Epithelial cell of proximal tubule (primary cell): ENCODE results near the gene NXN. TPM values are rescaled to one million over a fixed set of nuclear protein-coding genes. Genes with fewer than 3 reads are reported as not detected.
"Not testable (repeated sequence)": the region's sequence is repeated elsewhere in the genome, so short reads cannot be mapped to it uniquely, and the experiment has no call there.

ENCODE experiments used
- DNase-seq: peaks from one replicate; pipeline ENCODE4 v3.0.0-alpha.2; 2011; ENCODE audit warnings: low read depth
- H3K4me3 ChIP-seq: 2 replicates; pipeline ENCODE4 v1.5.1; 2011; ENCODE audit warnings: low read depth, mild to moderate bottlenecking, low read length
- CTCF ChIP-seq: conservative IDR thresholded peaks from 2 replicates; pipeline ENCODE4 v1.5.1; 2012; ENCODE audit warnings: low read depth, mild to moderate bottlenecking, low read length
- total RNA-seq: library from RNA; depleted of rRNA; stranded (reverse); fragments of >200 nt; gene quantifications from 2 replicates; pipeline ENCODE4 v1.2.3, GENCODE V29; 2015

Gene NXN
- total RNA-seq, 1 donor from 2014 or later, result 31.1 TPM

DNA sequence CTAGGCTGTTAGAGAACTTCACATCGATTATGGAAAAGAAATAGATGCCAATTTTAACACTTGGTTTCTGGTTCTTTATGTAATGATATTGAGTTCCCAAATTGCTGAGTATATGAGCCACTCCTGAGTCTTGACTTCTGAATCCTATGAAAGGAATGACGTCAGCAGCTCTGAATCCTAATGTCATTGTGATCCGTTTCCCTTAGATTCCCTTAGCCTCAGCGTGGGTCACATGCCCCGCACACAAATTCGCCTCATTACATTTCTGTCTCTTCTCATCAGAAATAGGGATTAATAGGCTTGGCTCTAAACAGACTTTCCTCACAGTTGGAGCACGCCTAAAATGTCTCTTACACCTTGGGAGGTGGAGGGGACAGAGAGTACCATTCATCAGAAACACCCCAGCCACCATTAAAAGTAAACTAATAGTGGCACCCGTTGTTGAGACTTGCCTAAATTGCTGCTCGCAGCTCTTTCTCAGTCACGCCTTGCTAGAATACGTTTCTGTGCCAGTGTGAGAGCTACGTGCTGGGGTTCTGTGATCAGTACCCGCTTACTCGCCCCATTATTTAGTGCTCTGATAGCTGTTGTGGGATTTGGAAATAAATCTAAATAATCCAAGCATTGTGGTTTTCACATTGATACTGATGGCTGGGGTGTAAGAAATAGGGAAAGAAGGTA, 190.3 kb downstream of the NXN start:
- no peak overlapping the region for H3K4me3 ChIP-seq
- TF ChIP-seq CTCF, result no peak
- no peak for DNase-seq

DNA sequence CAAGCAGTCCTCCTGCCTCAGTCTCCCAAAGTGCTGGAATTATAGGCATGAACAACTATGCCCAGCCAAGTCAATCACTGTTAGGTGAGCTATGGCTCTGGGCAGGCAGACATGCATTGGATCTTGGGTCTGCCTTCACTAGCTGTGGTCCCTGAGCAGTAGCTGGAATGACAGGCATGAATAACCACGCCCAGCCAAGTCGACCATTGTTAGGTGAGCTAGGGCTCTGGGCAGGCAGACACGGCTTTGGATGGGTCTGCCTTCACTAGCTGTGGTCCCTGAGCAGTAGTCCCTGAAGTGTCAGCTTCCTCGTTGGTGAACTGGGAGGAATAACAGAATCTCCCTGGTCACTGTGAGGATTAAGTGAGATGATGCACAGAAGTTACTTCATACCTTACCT, 191.0 kb downstream of the NXN start:
- no peak for DNase-seq
- TF ChIP-seq CTCF, result no peak
- no peak overlapping the region for H3K4me3 ChIP-seq

- DNase-seq, result no peak
- H3K4me3 ChIP-seq, result no peak overlapping the region
- no peak for TF ChIP-seq CTCF
Observed at GRCh38 chr17:787641-788221, 191.8 kb downstream of the NXN start.

DNA sequence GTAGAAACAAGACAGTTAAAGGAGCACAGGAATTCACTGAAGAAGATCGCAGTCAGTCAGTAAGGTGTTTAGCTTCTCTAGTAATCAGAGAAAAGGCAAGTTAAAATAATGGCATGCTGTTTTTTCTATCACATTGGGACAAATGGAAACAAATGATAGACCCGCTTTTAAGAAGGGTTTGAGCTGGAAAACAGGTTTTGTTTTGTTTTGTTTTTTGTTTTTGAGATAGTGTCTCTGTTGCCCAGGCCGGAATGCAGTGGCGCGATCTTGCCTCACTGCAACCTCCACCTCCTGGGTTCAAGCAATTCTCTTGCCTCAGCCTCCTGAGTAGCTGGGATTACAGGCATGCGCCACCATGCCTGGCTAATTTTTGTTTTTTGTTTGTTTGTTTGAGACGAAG, 193.7 kb downstream of the NXN start:
- not testable (repeated sequence) for H3K4me3 ChIP-seq, DNase-seq

GRCh38 chr17:784143-784542, 195.4 kb downstream of the NXN start:
- no peak for DNase-seq
- H3K4me3 ChIP-seq, result no peak overlapping the region
- TF ChIP-seq CTCF, result no peak

DNA sequence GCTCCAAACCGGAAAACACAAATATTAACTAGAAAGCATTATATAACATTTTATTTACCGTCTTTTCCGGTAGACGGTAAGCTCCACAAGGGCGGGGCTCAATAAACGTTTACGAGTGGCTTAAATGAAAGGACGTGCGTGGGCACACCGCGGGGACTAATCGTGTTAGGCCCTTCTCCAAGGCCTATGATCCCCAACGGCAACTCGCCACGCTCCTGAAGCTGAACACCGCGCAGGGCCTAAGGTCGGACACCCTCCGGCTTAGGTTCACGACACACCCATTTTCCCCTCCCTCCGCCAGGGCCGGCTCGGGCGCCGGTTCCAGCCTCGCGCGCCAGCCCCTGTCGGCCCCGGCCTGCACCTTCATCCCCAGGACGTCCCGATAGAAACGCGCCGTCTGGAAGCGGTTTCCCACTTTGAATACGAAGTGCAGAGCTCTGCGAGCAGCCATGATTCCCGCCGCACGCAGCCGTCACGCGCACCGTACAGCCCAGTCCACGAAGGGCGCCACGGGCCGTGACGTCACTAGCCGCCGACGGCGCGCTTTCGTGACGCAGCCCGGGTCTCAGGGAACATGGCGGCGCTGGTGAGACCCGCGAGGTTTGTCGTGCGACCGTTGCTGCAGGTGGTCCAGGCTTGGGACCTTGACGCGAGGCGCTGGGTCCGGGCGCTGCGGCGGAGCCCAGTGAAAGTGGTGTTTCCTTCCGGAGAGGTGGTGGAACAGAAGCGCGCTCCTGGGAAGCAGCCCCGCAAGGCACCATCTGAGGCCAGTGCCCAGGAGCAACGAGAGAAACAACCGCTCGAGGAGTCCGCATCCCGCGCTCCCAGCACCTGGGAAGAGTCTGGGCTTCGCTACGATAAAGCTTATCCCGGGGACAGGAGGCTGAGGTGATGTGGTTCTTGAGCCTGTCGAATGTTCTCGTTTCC, 197.5 kb downstream of the NXN start, which contains the start of the genes GLOD4 and MRM3:
Gene GLOD4 (minus strand): TSS at position 476 of the 927 bp plus-strand sequence. CDS start 25 bp downstream, at position 451.
Gene MRM3 (plus strand): TSS at position 549 of the 927 bp plus-strand sequence. CDS start 26 bp downstream, at position 575.
- TF ChIP-seq CTCF, result no peak
- peak within 1 kb of the TSS; percentile 93 for H3K4me3 ChIP-seq
- no peak for DNase-seq

- DNase-seq, result no peak
- no peak overlapping the region for H3K4me3 ChIP-seq
- TF ChIP-seq CTCF, result no peak
Observed at GRCh38 chr17:778096-778495, 201.5 kb downstream of the NXN start.
